Measurements from ENCODE around the gene KRTAP9-4. TPM values are rescaled to one million over a fixed set of nuclear protein-coding genes. Genes with fewer than 3 reads are reported as not detected.

KRTAP9-4 gene, protein sequence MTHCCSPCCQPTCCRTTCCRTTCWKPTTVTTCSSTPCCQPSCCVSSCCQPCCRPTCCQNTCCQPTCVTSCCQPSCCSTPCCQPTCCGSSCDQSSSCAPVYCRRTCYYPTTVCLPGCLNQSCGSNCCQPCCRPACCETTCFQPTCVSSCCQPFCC
- total RNA-seq: not detected in 2 replicates

GRCh38 chr17:41249637-41250240, at the start of gene KRTAP9-4:
TSS of gene KRTAP9-4 (plus strand) at chr17:41249687. CDS start at chr17:41249721, 34 bp downstream.

GRCh38 chr17:41226598-41227095, 22.8 kb upstream of the KRTAP9-4 start, which contains the start of gene KRTAP9-2:
TSS of gene KRTAP9-2 (plus strand) at chr17:41226648. CDS start at chr17:41226655, 7 bp downstream.

DNA sequence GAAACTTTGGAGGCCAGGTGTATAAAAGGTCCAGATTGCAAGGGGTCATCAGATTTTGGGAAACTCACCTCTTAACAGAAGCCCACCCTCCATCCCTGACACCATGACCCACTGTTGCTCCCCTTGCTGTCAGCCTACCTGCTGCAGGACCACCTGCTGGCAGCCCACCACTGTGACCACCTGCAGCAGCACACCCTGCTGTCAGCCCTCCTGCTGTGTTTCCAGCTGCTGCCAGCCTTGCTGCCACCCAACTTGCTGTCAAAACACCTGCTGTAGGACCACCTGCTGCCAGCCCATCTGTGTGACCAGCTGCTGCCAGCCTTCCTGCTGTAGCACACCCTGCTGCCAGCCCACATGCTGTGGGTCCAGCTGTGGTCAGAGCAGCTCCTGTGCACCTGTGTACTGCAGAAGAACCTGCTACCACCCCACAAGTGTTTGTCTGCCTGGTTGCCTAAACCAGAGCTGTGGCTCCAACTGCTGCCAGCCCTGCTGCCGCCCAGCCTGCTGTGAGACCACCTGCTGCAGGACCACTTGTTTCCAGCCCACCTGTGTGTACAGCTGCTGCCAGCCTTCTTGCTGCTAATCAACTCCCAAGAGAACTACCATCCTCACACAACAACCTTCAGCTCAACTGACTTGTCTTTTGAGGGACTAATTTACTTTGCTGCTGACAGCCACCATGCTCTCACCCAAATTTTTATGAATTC, 16.9 kb upstream of the KRTAP9-4 start, which contains the start of gene KRTAP9-3:
Gene KRTAP9-3 (plus strand): TSS at position 51 of the 707 bp plus-strand sequence. CDS start 53 bp downstream, at position 104.

DNA sequence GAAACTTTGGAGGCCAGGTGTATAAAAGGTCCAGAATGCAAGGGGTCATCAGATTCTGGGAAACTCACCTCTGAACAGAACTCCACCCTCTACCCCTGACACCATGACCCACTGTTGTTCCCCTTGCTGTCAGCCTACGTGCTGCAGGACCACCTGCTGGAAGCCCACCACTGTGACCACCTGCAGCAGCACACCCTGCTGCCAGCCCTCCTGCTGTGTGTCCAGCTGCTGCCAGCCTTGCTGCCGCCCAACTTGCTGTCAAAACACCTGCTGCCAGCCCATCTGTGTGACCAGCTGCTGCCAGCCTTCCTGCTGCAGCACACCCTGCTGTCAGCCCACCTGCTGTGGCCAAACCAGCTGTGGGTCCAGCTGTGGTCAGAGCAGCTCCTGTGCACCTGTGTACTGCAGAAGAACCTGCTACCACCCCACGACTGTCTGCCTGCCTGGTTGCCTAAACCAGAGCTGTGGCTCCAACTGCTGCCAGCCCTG, 11.5 kb upstream of the KRTAP9-4 start, which contains the start of gene KRTAP9-8:
Gene KRTAP9-8 (plus strand): TSS at position 51 of the 489 bp plus-strand sequence. CDS start 53 bp downstream, at position 104.

DNA sequence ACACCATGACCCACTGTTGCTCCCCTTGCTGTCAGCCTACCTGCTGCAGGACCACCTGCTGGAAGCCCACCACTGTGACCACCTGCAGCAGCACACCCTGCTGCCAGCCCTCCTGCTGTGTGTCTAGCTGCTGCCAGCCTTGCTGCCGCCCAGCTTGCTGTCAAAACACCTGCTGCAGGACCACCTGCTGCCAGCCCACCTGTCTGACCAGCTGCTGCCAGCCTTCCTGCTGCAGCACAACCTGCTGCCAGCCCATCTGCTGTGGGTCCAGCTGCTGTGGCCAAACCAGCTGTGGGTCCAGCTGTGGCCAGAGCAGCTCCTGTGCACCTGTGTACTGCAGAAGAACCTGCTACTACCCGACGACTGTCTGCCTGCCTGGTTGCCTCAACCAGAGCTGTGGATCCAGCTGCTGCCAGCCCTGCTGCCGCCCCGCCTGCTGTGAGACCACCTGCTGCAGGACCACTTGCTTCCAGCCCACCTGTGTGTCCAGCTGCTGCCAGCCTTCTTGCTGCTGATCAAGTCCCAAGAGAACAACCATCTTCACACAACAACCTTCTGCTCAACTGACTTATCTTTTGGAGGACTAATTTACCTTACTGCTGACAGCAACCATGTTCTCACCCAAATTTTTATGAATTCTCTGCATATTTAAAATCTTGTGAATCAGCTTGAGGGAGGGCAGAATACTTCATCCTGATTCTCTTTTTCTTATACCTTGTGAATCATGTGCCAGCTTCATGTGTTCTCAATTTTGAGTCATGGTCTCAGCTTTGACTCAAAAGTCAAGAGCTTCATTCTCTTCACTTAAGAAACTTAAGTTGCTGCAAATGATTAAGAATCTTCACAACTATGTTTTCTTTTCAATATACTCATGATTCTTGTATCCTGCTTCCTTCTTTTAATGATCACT, 6.1 kb downstream of the KRTAP9-4 start, which contains the start of gene KRTAP9-9:
Gene KRTAP9-9 (plus strand): TSS at position 4 of the 910 bp plus-strand sequence.

GRCh38 chr17:41265078-41265477, 15.6 kb downstream of the KRTAP9-4 start, which contains the start of gene KRTAP9-6:
TSS of gene KRTAP9-6 (plus strand) at chr17:41265378. CDS start at chr17:41265378, 0 bp downstream.

DNA sequence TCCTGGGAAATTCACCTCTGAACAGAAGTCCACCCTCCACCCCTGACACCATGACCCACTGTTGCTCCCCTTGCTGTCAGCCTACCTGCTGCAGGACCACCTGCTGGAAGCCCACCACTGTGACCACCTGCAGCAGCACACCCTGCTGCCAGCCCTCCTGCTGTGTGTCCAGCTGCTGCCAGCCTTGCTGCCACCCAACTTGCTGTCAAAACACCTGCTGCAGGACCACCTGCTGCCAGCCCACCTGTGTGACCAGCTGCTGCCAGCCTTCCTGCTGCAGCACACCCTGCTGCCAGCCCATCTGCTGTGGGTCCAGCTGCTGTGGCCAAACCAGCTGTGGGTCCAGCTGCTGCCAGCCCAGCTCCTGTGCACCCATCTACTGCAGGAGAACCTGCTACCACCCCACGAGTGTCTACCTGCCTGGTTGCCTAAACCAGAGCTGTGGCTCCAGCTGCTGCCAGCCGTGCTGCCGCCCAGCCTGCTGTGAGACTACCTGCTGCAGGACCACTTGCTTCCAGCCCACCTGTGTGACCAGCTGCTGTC, 26.2 kb downstream of the KRTAP9-4 start, which contains the start of gene KRTAP9-7:
Gene KRTAP9-7 (plus strand): TSS at position 51 of the 543 bp plus-strand sequence. CDS start 0 bp downstream, at position 51.

Other genes with a start within 250 kb of the KRTAP9-4 start
- gene KRTAP3-2, start 249.8 kb upstream of the KRTAP9-4 start, total RNA-seq: not detected in 2 replicates
- not detected in 2 replicates for gene KRTAP3-1, start 240.6 kb upstream of the KRTAP9-4 start, total RNA-seq
- not detected in 2 replicates for gene KRTAP1-5, start 222.5 kb upstream of the KRTAP9-4 start, total RNA-seq
- not detected in 2 replicates for gene KRTAP1-4, start 219.5 kb upstream of the KRTAP9-4 start, total RNA-seq
- not detected in 2 replicates for gene KRTAP1-3, start 214.8 kb upstream of the KRTAP9-4 start, total RNA-seq
- not detected in 2 replicates for gene KRTAP1-1, start 208.2 kb upstream of the KRTAP9-4 start, total RNA-seq
- not detected in 2 replicates for gene KRTAP2-1, start 202.4 kb upstream of the KRTAP9-4 start, total RNA-seq
- gene KRTAP2-2, start 194.5 kb upstream of the KRTAP9-4 start, total RNA-seq: not detected in 2 replicates
- not detected in 2 replicates for gene KRTAP2-3, start 189.6 kb upstream of the KRTAP9-4 start, total RNA-seq
- not detected in 2 replicates for gene KRTAP2-4, start 183.8 kb upstream of the KRTAP9-4 start, total RNA-seq
- gene KRTAP4-7, start 165.5 kb upstream of the KRTAP9-4 start, total RNA-seq: not detected in 2 replicates
- gene KRTAP4-8, start 151.5 kb upstream of the KRTAP9-4 start, total RNA-seq: not detected in 2 replicates
- not detected in 2 replicates for gene KRTAP4-16, start 147.5 kb upstream of the KRTAP9-4 start, total RNA-seq
- not detected in 2 replicates for gene KRTAP4-9, start 144.3 kb upstream of the KRTAP9-4 start, total RNA-seq
- gene KRTAP4-11, start 131.3 kb upstream of the KRTAP9-4 start, total RNA-seq: not detected in 2 replicates
- gene KRTAP4-12, start 125.5 kb upstream of the KRTAP9-4 start, total RNA-seq: not detected in 2 replicates
- gene KRTAP4-6, start 109.1 kb upstream of the KRTAP9-4 start, total RNA-seq: not detected in 2 replicates
- not detected in 2 replicates for gene KRTAP4-5, start 99.9 kb upstream of the KRTAP9-4 start, total RNA-seq
- gene KRTAP4-4, start 88.9 kb upstream of the KRTAP9-4 start, total RNA-seq: not detected in 2 replicates
- not detected in 2 replicates for gene KRTAP4-3, start 81.5 kb upstream of the KRTAP9-4 start, total RNA-seq
- not detected in 2 replicates for gene KRTAP4-2, start 71.5 kb upstream of the KRTAP9-4 start, total RNA-seq
- not detected in 2 replicates for gene KRTAP4-1, start 64.8 kb upstream of the KRTAP9-4 start, total RNA-seq
- gene KRTAP9-1, start 59.8 kb upstream of the KRTAP9-4 start, total RNA-seq: not detected in 2 replicates
- not detected in 2 replicates for gene KRTAP9-2, start 23.0 kb upstream of the KRTAP9-4 start, total RNA-seq
- not detected in 2 replicates for gene KRTAP9-3, start 17.2 kb upstream of the KRTAP9-4 start, total RNA-seq
- gene KRTAP9-8, start 11.7 kb upstream of the KRTAP9-4 start, total RNA-seq: not detected in 2 replicates
- not detected in 2 replicates for gene KRTAP9-9, start 5.7 kb downstream of the KRTAP9-4 start, total RNA-seq
- gene KRTAP9-6, start 15.7 kb downstream of the KRTAP9-4 start, total RNA-seq: not detected in 2 replicates
- not detected in 2 replicates for gene KRTAP9-7, start 26.0 kb downstream of the KRTAP9-4 start, total RNA-seq
- gene KRTAP29-1, start 53.2 kb downstream of the KRTAP9-4 start, total RNA-seq: not detected in 2 replicates
- not detected in 2 replicates for gene KRTAP16-1, start 59.6 kb downstream of the KRTAP9-4 start, total RNA-seq
- not detected in 2 replicates for gene KRTAP17-1, start 66.0 kb downstream of the KRTAP9-4 start, total RNA-seq
- gene KRT33A, start 101.1 kb downstream of the KRTAP9-4 start, total RNA-seq: not detected in 2 replicates
- not detected in 2 replicates for gene KRT33B, start 120.1 kb downstream of the KRTAP9-4 start, total RNA-seq
- gene KRT34, start 132.6 kb downstream of the KRTAP9-4 start, total RNA-seq: 0.69 and 1.00 TPM in 2 replicates
- gene KRT31, start 147.9 kb downstream of the KRTAP9-4 start, total RNA-seq: not detected in 2 replicates
- gene KRT37, start 174.9 kb downstream of the KRTAP9-4 start, total RNA-seq: not detected in 2 replicates
- gene KRT38, start 191.3 kb downstream of the KRTAP9-4 start, total RNA-seq: not detected in 2 replicates
- not detected in 2 replicates for gene KRT32, start 217.7 kb downstream of the KRTAP9-4 start, total RNA-seq
- not detected in 2 replicates for gene KRT35, start 231.5 kb downstream of the KRTAP9-4 start, total RNA-seq
- gene KRT36, start 240.2 kb downstream of the KRTAP9-4 start, total RNA-seq: 0.27 TPM in 1 of 2 replicates, not detected in the other